NCI-H146 treated with DMSO at 0.1 percent for 48 hours (cell line): Measurements from ENCODE around the gene DEDD2.

Experiments
- DNase-seq: peaks from one replicate; lab custom pipeline; 2025; ENCODE audit not compliant: unreplicated experiment; lab: John Stamatoyannopoulos, UW

The DEDD2 gene

GRCh38 chr19:42150911-42151361 is 66.5 kb downstream of the DEDD2 start:
- no peak for DNase-seq

DNA sequence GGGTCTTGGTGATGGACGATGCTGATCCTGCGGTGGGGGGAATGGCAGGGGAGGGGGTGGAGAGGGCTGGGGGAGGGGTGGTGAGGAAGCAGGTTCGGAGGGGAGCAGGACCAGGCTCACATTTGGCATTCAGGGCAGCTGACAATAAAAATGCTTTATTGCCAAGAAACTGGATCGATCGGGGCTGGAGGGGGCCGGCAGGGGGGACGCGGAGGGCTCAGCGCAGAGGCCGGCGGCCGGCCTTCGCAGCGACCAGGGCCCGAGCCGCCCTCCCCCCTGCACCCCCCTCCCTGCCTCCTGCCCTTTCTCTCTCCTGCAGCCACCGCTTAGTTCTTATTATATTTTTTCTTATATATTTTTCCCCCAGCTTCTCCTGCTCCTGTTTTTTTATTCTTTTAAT is 67.1 kb downstream of the DEDD2 start:
- peak; percentile 79 for DNase-seq

DNA sequence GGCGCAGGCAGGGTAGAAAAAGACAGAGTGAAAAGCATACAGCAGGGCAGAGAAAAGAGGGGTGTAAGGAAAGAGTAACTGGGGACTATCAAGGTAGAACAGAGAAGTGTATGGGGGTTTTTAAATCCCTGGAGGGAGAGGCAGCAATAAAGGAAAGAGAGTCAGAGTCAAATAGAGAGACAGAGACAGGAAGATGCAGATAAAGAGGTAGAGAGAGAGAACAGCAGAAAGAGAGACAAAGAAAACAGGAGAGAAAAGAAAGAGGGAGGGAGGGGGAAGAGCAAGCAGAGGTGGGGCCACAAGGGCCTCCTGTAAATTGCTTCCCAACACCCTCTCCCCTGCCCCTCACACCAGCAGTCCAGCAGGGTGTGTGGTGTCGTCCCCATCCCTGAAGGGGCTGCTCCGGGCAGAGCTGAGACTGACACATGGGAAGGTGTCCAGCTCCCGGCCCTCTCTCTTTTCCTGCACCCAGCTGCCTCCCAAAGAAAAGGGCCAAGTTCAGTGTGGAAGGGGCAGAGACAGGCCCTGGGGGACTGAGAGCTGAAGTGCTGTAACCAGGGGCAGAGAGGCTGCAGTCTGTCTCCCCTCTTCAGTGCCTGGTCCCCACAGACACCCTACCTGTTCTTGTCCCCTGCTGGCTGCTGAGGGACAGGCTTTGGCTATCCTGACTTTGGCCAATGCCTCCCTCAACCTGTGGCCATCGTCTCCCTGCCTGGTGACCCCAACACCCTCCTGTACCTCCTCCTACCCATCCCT is 67.9 kb downstream of the DEDD2 start:
- peak; percentile 31 for DNase-seq
